ENCODE data around the gene MICOS13. TPM values are rescaled to one million over a fixed set of nuclear protein-coding genes. Genes with fewer than 3 reads are reported as not detected.

The MICOS13 gene
- total RNA-seq, 1 experiment from 2014 or later, result 93.5 TPM

GRCh38 chr19:5672708-5673459, 7.4 kb downstream of the MICOS13 start:
- in situ Hi-C loops (cut with HindIII; ENCODE audit: low pct_unique_long_range_greater_than_20kb, low sequenced_read_pairs), result no loop called here
- CTCF ChIA-PET, result no interaction called here
- H3K9me3 ChIP-seq (ENCODE audit: control insufficient read depth, insufficient read depth, low read depth, low read length), result no peaks in the 10 kb centered on the region

GRCh38 chr19:5671600-5671999, 8.7 kb downstream of the MICOS13 start:
- no TSS peak for BruUV-seq (replicated peaks)
- no peak for ATAC-seq
- no peak for DNase-seq (ENCODE audit: low read depth, low spot score)
- no peaks in the 10 kb centered on the region for H3K9me3 ChIP-seq (ENCODE audit: control insufficient read depth, insufficient read depth, low read depth, low read length)
- H3K36me3 ChIP-seq (ENCODE audit: control insufficient read depth, insufficient read depth, low read length), result peaks cover 3% of the 10 kb centered on the region; the same call in 1 of the 2 replicates
- ChIA-PET POLR2A (interaction anchor here (0.5 kb wide), 1 partner anchor 38 kb away, joined by 5 read pairs; no protein-coding TSS in a partner anchor), CTCF (no interaction called here)
- no peaks in the 10 kb centered on the region for H3K4me1 ChIP-seq (ENCODE audit: control insufficient read depth, insufficient read depth, low read length)
- H3K4me3 ChIP-seq (ENCODE audit: low read depth in 2 of 2, low read length in 2 of 2), result no peak overlapping the region
- H3K27me3 ChIP-seq (ENCODE audit: control insufficient read depth, insufficient read depth, low read length), result no peaks in the 10 kb centered on the region
- TF ChIP-seq POLR2AphosphoS5 (IDR thresholded peaks at IDR 0.05; ENCODE audit: low read depth, low read length) (no peak), TCF7L2 (IDR thresholded peaks at IDR 0.05; ENCODE audit: low read depth, low read length) (no peak)
- no peak overlapping the region for H3K27ac ChIP-seq (ENCODE audit: low read length)
- intact Hi-C loops (cut with micrococcal nuclease; ENCODE audit: unreplicated experiment) (no loop called here), in situ Hi-C loops (cut with HindIII; ENCODE audit: low pct_unique_long_range_greater_than_20kb, low sequenced_read_pairs) (no loop called here)

More at GRCh38 chr19:5672708-5673459, 7.4 kb downstream of the MICOS13 start:
- TF ChIP-seq SIN3A (IDR thresholded peaks at IDR 0.05; ENCODE audit: borderline replicate concordance, insufficient read depth, low read depth, low read length), result no peak
- TF ChIP-seq TCF7L2 (IDR thresholded peaks at IDR 0.05; ENCODE audit: low read depth, low read length), result no peak
- TF ChIP-seq REST (IDR thresholded peaks at IDR 0.05; ENCODE audit: insufficient read depth in 1 of 2, low read depth in 2 of 2, low read length in 1 of 2), result no peak
- no peak for TF ChIP-seq CTCF (IDR thresholded peaks at IDR 0.05)
- TF ChIP-seq POLR2AphosphoS5 (IDR thresholded peaks at IDR 0.05; ENCODE audit: low read depth, low read length), result no peak
- POLR2A ChIA-PET, result interaction anchor here (0.7 kb wide), 1 partner anchor 79 kb away, joined by 3 read pairs; no protein-coding TSS in a partner anchor
- Histone ChIP-seq H3K4me3 (ENCODE audit: low read depth in 2 of 2, low read length in 2 of 2) (no peak overlapping the region), H3K27me3 (ENCODE audit: control insufficient read depth, insufficient read depth, low read length) (no peaks in the 10 kb centered on the region), H3K27ac (ENCODE audit: low read length) (no peak overlapping the region), H3K4me1 (ENCODE audit: control insufficient read depth, insufficient read depth, low read length) (no peaks in the 10 kb centered on the region), H3K36me3 (ENCODE audit: control insufficient read depth, insufficient read depth, low read length) (no peaks in the 10 kb centered on the region; the same call in 1 of the 2 replicates)
- no peak for ATAC-seq
- no peak for DNase-seq (ENCODE audit: low read depth, low spot score)
- intact Hi-C loops (cut with micrococcal nuclease; ENCODE audit: unreplicated experiment), result no loop called here
- no TSS peak for BruUV-seq (replicated peaks)

GRCh38 chr19:5669212-5669611, 11.1 kb downstream of the MICOS13 start:
- Histone ChIP-seq H3K9me3 (ENCODE audit: control insufficient read depth, insufficient read depth, low read depth, low read length) (no peaks in the 10 kb centered on the region), H3K4me3 (ENCODE audit: low read depth in 2 of 2, low read length in 2 of 2) (no peak overlapping the region), H3K36me3 (ENCODE audit: control insufficient read depth, insufficient read depth, low read length) (peaks cover 11% of the 10 kb centered on the region), H3K27me3 (ENCODE audit: control insufficient read depth, insufficient read depth, low read length) (no peaks in the 10 kb centered on the region), H3K4me1 (ENCODE audit: control insufficient read depth, insufficient read depth, low read length) (no peaks in the 10 kb centered on the region), H3K27ac (ENCODE audit: low read length) (no peak overlapping the region)
- intact Hi-C loops (cut with micrococcal nuclease; ENCODE audit: unreplicated experiment) (no loop called here), in situ Hi-C loops (cut with HindIII; ENCODE audit: low pct_unique_long_range_greater_than_20kb, low sequenced_read_pairs) (no loop called here)
- ATAC-seq (no peak), DNase-seq (ENCODE audit: low read depth, low spot score) (no peak)
- ChIA-PET CTCF (no interaction called here), POLR2A (no interaction called here)
- TF ChIP-seq SIN3A (IDR thresholded peaks at IDR 0.05; ENCODE audit: borderline replicate concordance, insufficient read depth, low read depth, low read length) (no peak), CTCF (IDR thresholded peaks at IDR 0.05) (no peak), POLR2AphosphoS5 (IDR thresholded peaks at IDR 0.05; ENCODE audit: low read depth, low read length) (no peak), REST (IDR thresholded peaks at IDR 0.05; ENCODE audit: insufficient read depth in 1 of 2, low read depth in 2 of 2, low read length in 1 of 2) (no peak), TCF7L2 (IDR thresholded peaks at IDR 0.05; ENCODE audit: low read depth, low read length) (no peak)
- BruUV-seq (replicated peaks), result no TSS peak
